IMR-90 (cell line): ENCODE results near the gene IL1R2. TPM values are rescaled to one million over a fixed set of nuclear protein-coding genes. Genes with fewer than 3 reads are reported as not detected.

ENCODE experiments used
- ATAC-seq: fragments of 200-7000 bp; cut with Tn5 transposase; 2 replicates; pipeline ENCODE4 v1.9.1; 2020; ENCODE audit warnings: low read depth, mild to moderate bottlenecking, moderate library complexity
- BruUV-seq: library from RNA; stranded (reverse); fragments of 400-500 nt; replicated peaks from 2 replicates; lab custom pipeline; 2021; lab: Mats Ljungman, UMichigan
- CTCF ChIA-PET: fragments of 300-600 bp; formaldehyde crosslinking; extraction: SDS; loops from one replicate; lab custom pipeline; 2021; ENCODE audit warnings: antibody characterized with exemption; lab: Yijun Ruan, JAX
- POLR2A ChIA-PET: fragments of 300-600 bp; sonication (Branson Sonifier 250); formaldehyde crosslinking; loops from one replicate; lab custom pipeline; 2022; ENCODE audit warnings: antibody characterized with exemption; ENCODE audit not compliant: unreplicated experiment; lab: Charles Lee
- DNase-seq: peaks from one replicate; pipeline ENCODE4 v3.0.0; 2013
- H2AFZ ChIP-seq: replicated peaks from 2 replicates; pipeline ENCODE3; 2013; ENCODE audit warnings: low read length, mild to moderate bottlenecking; ENCODE audit not compliant: poor library complexity
- H2AK5ac ChIP-seq: 2 replicates; pipeline ENCODE4 v1.6.1; 2013; ENCODE audit warnings: low read depth, low read length, inconsistent platforms
- H2AK9ac ChIP-seq: replicated peaks from 2 replicates; pipeline ENCODE3; 2013; ENCODE audit warnings: mild to moderate bottlenecking, low read depth, low read length, moderate library complexity; ENCODE audit not compliant: poor library complexity
- H2BK120ac ChIP-seq: 2 replicates; pipeline ENCODE4 v1.6.1; 2013; ENCODE audit warnings: low read depth, low read length, inconsistent platforms
- H2BK15ac ChIP-seq: 3 replicates; pipeline ENCODE4 v1.6.1; 2013; ENCODE audit warnings: low read depth, low read length, inconsistent platforms
- H2BK20ac ChIP-seq: 2 replicates; pipeline ENCODE4 v1.6.1; 2013; ENCODE audit warnings: low read depth, mild to moderate bottlenecking, inconsistent platforms, low read length, moderate library complexity
- H2BK5ac ChIP-seq: 2 replicates; pipeline ENCODE4 v1.6.1; 2013; ENCODE audit warnings: mild to moderate bottlenecking, low read depth, low read length, inconsistent platforms; ENCODE audit not compliant: poor library complexity, severe bottlenecking
- H3K14ac ChIP-seq: replicated peaks from 2 replicates; pipeline ENCODE4 v1.6.1; 2013; ENCODE audit warnings: low read depth, low read length, inconsistent platforms
- H3K18ac ChIP-seq: 2 replicates; pipeline ENCODE4 v1.6.1; 2013; ENCODE audit warnings: low read depth, low read length, control low read depth
- H3K23ac ChIP-seq: 2 replicates; pipeline ENCODE4 v1.6.1; 2013; ENCODE audit warnings: low read depth, low read length, inconsistent platforms
- H3K27ac ChIP-seq: 2 replicates; pipeline ENCODE4 v1.5.1; 2013; ENCODE audit warnings: mild to moderate bottlenecking, control low read depth, low read length; ENCODE audit not compliant: insufficient read depth
- H3K27me3 ChIP-seq: 2 replicates; pipeline ENCODE4 v1.6.1; 2013; ENCODE audit warnings: low read length; ENCODE audit not compliant: control insufficient read depth, insufficient read depth
- H3K36me3 ChIP-seq: 2 replicates; pipeline ENCODE4 v1.6.1; 2013; ENCODE audit warnings: low read length, mixed read lengths; ENCODE audit not compliant: control insufficient read depth, insufficient read depth
- H3K4ac ChIP-seq: 2 replicates; pipeline ENCODE4 v1.6.1; 2013; ENCODE audit warnings: low read depth, low read length, inconsistent platforms
- H3K4me1 ChIP-seq: 2 replicates; pipeline ENCODE4 v1.6.1; 2013; ENCODE audit warnings: low read length, mixed read lengths; ENCODE audit not compliant: control insufficient read depth, insufficient read depth
- H3K4me2 ChIP-seq: 2 replicates; pipeline ENCODE4 v1.6.1; 2013; ENCODE audit warnings: low read depth, mild to moderate bottlenecking, control low read depth, low read length, moderate library complexity
- H3K4me3 ChIP-seq: 2 replicates; pipeline ENCODE4 v1.5.1; 2013; ENCODE audit warnings: low read depth, mild to moderate bottlenecking, control low read depth, low read length, moderate library complexity; ENCODE audit not compliant: insufficient read depth
- H3K56ac ChIP-seq: 2 replicates; pipeline ENCODE4 v1.6.1; 2013; ENCODE audit warnings: low read length, inconsistent platforms; ENCODE audit not compliant: insufficient read depth; ENCODE audit errors: extremely low read depth
- H3K79me1 ChIP-seq, 2 experiments: 2 replicates each; pipeline ENCODE4 v1.6.1; 2013; ENCODE audit warnings: low read length in 2 of 2, inconsistent platforms in 1 of 2, low read depth in 1 of 2
- H3K9ac ChIP-seq: 2 replicates; pipeline ENCODE4 v1.6.1; 2013; ENCODE audit warnings: low read depth, low read length, control low read depth
- H3K9me1 ChIP-seq: 2 replicates; pipeline ENCODE4 v1.6.1; 2013; ENCODE audit warnings: low read length, inconsistent platforms; ENCODE audit not compliant: insufficient read depth
- H3K9me3 ChIP-seq: 2 replicates; pipeline ENCODE4 v1.6.1; 2013; ENCODE audit warnings: low read length; ENCODE audit not compliant: control insufficient read depth, insufficient read depth
- H4K20me1 ChIP-seq: 2 replicates; pipeline ENCODE4 v1.6.1; 2013; ENCODE audit warnings: low read length, inconsistent platforms; ENCODE audit not compliant: insufficient read depth
- H4K5ac ChIP-seq: 2 replicates; pipeline ENCODE4 v1.6.1; 2013; ENCODE audit warnings: mild to moderate bottlenecking, low read depth, low read length, control low read depth
- H4K8ac ChIP-seq, 2 experiments: 2 replicates each; pipeline ENCODE4 v1.6.1; 2013; ENCODE audit warnings: low read depth in 2 of 2, low read length in 2 of 2, control low read depth in 1 of 2, inconsistent platforms in 1 of 2
- H4K91ac ChIP-seq: 2 replicates; pipeline ENCODE4 v1.6.1; 2013; ENCODE audit warnings: low read depth, low read length, inconsistent platforms; ENCODE audit not compliant: insufficient read depth
- BHLHE40 ChIP-seq: fragments of 150-350 bp; IDR thresholded peaks from 2 replicates; pipeline ENCODE4 v1.6.1; 2016; ENCODE audit warnings: mild to moderate bottlenecking, low read depth, low read length
- CEBPB ChIP-seq: IDR thresholded peaks from 2 replicates; pipeline ENCODE4 v1.6.1; 2012; ENCODE audit warnings: low read depth, low read length, improper control_type of control experiment
- CTCF ChIP-seq: conservative IDR thresholded peaks from 2 replicates; pipeline ENCODE4 v1.5.1; 2012; ENCODE audit warnings: mild to moderate bottlenecking, low read depth, low read length, improper control_type of control experiment
- ELK1 ChIP-seq: fragments of 150-350 bp; IDR thresholded peaks from 2 replicates; pipeline ENCODE4 v1.6.1; 2016; ENCODE audit warnings: low read depth, mild to moderate bottlenecking, low read length, moderate library complexity, borderline replicate concordance
- MAFK ChIP-seq: IDR thresholded peaks from 2 replicates; pipeline ENCODE4 v1.6.1; 2012; ENCODE audit warnings: low read depth, low read length, improper control_type of control experiment
- MAZ ChIP-seq: IDR thresholded peaks from 2 replicates; pipeline ENCODE4 v1.6.1; 2012; ENCODE audit warnings: low read depth, mild to moderate bottlenecking, low read length, improper control_type of control experiment, moderate library complexity, borderline replicate concordance
- MXI1 ChIP-seq: IDR thresholded peaks from 2 replicates; pipeline ENCODE4 v1.6.1; 2012; ENCODE audit warnings: low read depth, mild to moderate bottlenecking, low read length, moderate library complexity, borderline replicate concordance
- RCOR1 ChIP-seq: IDR thresholded peaks from 2 replicates; pipeline ENCODE4 v1.6.1; 2012; ENCODE audit warnings: mild to moderate bottlenecking, low read length, improper control_type of control experiment; ENCODE audit not compliant: insufficient replicate concordance
- WGBS, 2 experiments: methylation state at CpG; one replicate each; pipeline versions ENCODE4 v1.1.5 to v1.1.7; 2013; ENCODE audit warnings: missing lambda C conversion rate in 2 of 2; ENCODE audit not compliant: insufficient read length in 1 of 2; ENCODE audit errors: extremely low coverage in 2 of 2; 5-methylcytosine and 5-hydroxymethylcytosine counted together
- dilution Hi-C: fragments of 300-500 bp; cut with HindIII; formaldehyde crosslinking; loops from one replicate; pipeline ENCODE4 v1.14.3; 2018; ENCODE audit warnings: low sequenced_read_pairs; ENCODE audit not compliant: unreplicated experiment
- in situ Hi-C: fragments of 300-500 bp; cut with MboI; formaldehyde crosslinking; loops from 3 replicates; pipeline ENCODE4 v1.14.3; 2019; ENCODE audit warnings: low sequenced_read_pairs, inconsistent platforms, mixed read lengths
- intact Hi-C: fragments of 100-400 bp; cut with micrococcal nuclease; formaldehyde crosslinking; loops from 2 replicates; pipeline ENCODE4 v1.10.0; 2022
- polyA plus RNA-seq, 3 experiments: library from polyadenylated mRNA; depleted of rRNA; stranded (reverse); fragments of >200 nt; gene quantifications; 2 replicates each; pipeline ENCODE4 v1.2.3, GENCODE V29; 2012; ENCODE audit warnings: low replicate concordance in 1 of 3
- total RNA-seq: library from RNA; depleted of rRNA; stranded (reverse); fragments of >200 nt; gene quantifications from 2 replicates; pipeline ENCODE4 v1.2.3, GENCODE V29; 2012

IL1R2 gene
- total and polyA plus RNA-seq, 2 of the 4 experiments (the other 2 are of a cell fraction) = not detected

- BruUV-seq = no TSS peak
- no peak overlapping the region for H3K4me3 ChIP-seq
Observed at GRCh38 chr2:102004581-102004980, 12.8 kb downstream of the IL1R2 start.

More at GRCh38 chr2:102004581-102004980, 12.8 kb downstream of the IL1R2 start:
- intact Hi-C loops (no loop called here), in situ Hi-C loops (no loop called here), dilution Hi-C loops (loop anchor here (25.0 kb wide), 1 partner anchor 158 kb away; no protein-coding TSS in a partner anchor)
- ChIA-PET CTCF (interaction anchor here (0.6 to 1.5 kb wide), 4 partner anchors 9 to 351 kb away, joined by 3 to 6 read pairs (median 4); no protein-coding TSS in a partner anchor), POLR2A (no interaction called here)
- no peak overlapping the region for H3K9ac ChIP-seq
- no peak overlapping the region for H2AK9ac ChIP-seq
- no peak overlapping the region for H3K4ac ChIP-seq
- H2BK120ac ChIP-seq = no peak overlapping the region
- ATAC-seq (no peak), DNase-seq (no peak)
- H4K91ac ChIP-seq = no peak overlapping the region
- WGBS, 2 experiments = no CpG with 5 or more reads among the region's 2 CpGs
- no peaks in the 10 kb centered on the region for H3K79me1 ChIP-seq
- H3K56ac ChIP-seq = no peak overlapping the region
- no peak overlapping the region for H2AK5ac ChIP-seq
- H3K14ac ChIP-seq = no peak overlapping the region
- no peaks in the 10 kb centered on the region for H3K9me1 ChIP-seq
- no peaks in the 10 kb centered on the region for H4K20me1 ChIP-seq
- H3K27ac ChIP-seq = no peak overlapping the region
- H2BK20ac ChIP-seq = no peak overlapping the region
- H2AFZ ChIP-seq = no peak overlapping the region
- no peak overlapping the region for H2BK5ac ChIP-seq
- H3K27me3 ChIP-seq = peaks cover 5% of the 10 kb centered on the region; the same call in 1 of the 2 replicates
- no peak overlapping the region for H2BK15ac ChIP-seq
- TF ChIP-seq MAZ (no peak), ELK1 (no peak), BHLHE40 (no peak), MXI1 (no peak), MAFK (no peak), CTCF (no peak), RCOR1 (no peak), CEBPB (no peak)
- no peak overlapping the region for H3K18ac ChIP-seq
- H4K8ac ChIP-seq = no peak overlapping the region
- H3K4me1 ChIP-seq = no peaks in the 10 kb centered on the region
- H3K36me3 ChIP-seq = no peaks in the 10 kb centered on the region
- no peak overlapping the region for H3K23ac ChIP-seq
- H3K4me2 ChIP-seq = no peak overlapping the region
- no peak overlapping the region for H4K5ac ChIP-seq
- no peaks in the 10 kb centered on the region for H3K9me3 ChIP-seq
